Skeletal muscle cell (primary cell): ENCODE measurements around the gene NRXN3.

Experiments used
- DNase-seq: peaks from one replicate; pipeline ENCODE4 v3.0.0-alpha.2; 2010; ENCODE audit warnings: low read depth
- H3K4me3 ChIP-seq: 2 replicates; pipeline ENCODE4 v1.5.1; 2011; ENCODE audit warnings: low read depth, mild to moderate bottlenecking, control low read depth, low read length, moderate library complexity

The NRXN3 gene

DNA sequence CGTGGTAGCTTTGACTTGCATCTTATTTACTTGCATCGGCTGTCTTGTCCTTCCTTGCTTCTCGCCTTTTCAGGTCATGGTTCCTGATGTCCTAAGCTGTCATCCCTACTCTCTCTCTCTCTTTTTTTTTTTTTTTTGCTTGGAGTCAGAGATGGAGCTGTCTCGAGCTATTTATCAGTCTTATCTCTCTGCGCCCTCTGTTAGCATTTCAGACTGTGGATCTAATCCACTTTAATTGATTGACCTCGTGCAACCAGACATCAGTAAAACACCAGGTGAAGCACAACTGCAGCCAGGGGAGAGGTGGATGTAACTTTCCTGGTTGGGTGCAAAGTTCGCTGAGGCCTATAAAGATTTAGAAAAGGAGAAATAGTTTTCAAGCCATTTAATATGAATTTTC is 1486.3 kb downstream of the NRXN3 start:
- no peak for DNase-seq
- no peak overlapping the region for H3K4me3 ChIP-seq

DNA sequence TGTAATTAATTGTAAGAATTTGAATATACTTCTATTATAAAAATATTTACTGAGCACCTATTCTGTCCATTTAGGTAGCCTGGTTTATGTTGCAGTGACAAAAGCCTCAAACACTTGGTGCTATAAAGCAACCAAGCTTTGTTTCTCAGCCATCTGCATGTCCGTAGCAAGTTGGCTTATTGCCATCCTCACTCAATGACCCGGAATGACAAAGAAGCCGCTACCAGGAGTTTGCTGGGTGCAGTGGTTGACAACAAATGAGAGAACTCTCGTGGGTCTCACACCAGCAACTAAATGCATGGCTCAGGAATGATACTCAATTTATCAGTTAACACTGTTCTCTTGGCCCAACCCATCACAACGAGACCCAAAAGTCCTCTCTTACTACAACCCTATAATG is 1488.0 kb downstream of the NRXN3 start:
- no peak overlapping the region for H3K4me3 ChIP-seq
- DNase-seq: no peak

DNA sequence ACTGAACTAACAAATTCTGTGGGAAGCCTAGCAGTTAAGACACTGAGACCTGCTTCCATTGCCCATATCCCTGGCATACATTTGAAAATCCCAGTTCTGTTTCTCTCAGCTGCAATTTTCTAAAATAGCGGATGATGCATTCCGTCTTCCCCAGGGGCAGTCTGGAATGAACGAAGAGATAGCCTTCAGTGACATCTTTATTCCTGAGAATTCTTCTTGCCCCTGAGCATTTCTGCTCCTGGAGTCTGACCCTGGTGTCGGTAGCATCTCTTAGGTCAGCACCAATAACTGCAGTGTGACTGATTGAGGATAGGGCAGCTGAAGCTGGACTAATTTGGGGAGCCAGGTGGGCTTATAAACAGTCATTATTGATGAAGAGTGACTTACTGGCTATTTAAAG is 1488.6 kb downstream of the NRXN3 start:
- DNase-seq: no peak
- H3K4me3 ChIP-seq: no peak overlapping the region

DNA sequence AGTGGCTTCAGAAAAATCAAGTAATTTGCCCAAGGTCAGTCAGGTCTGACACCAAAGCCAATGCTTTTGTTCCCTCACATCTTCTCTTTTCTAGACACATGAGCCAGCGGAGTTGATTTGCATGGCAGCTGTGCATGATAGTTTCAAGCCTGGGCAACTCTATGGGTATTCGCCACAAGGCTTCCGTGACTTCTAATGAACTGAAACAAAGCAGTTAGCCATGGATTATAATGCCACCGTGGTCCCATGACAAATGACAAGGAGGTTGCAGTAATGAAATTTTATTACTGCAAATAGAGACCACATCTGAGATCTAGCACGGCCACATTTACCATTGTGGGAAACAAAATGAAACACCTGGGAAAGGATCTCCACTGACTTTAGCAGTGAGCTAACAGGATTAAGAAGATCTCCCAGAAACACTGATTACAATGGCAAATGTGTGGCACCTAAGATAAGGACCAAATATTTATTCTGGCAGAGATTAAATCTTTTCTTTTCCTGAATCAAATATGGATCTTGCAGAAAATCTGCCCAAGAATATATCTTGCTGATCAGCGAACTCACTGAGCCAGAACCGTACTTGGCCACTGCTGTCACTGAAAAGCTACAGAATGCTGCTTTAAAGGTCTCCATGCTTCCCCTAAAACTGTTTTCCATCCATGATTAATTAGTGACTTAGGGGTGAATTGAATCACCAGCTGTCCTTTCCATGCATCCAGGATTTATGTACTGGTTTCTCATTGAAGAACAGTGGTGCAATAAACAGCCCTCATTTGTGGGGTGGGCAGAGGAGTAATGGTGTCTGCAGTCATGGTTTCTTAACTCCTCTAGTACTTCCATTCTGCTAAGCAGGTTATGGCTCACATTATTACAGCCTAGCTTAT is 1490.1 kb downstream of the NRXN3 start:
- no peak for DNase-seq
- H3K4me3 ChIP-seq: no peak overlapping the region

DNA sequence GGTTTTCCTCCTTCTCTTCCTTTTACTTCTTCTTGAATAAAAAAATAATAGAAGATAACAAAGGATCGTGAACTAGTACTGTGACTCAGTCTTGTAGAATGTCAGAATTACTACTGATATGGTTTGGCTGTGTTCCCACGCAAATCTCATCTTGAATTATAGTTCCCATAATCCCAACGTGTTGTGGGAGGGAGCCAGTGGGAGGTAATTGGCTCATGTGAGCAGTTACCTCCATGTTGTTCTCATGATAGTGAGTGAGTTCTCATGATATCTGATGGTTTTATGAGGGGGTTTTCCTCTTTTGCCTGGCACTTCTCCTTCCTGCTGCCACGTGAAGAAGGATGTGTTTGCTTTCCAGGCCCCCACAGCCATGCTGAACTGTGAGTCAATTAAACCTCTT is 1491.6 kb downstream of the NRXN3 start:
- no peak overlapping the region for H3K4me3 ChIP-seq
- no peak for DNase-seq

DNA sequence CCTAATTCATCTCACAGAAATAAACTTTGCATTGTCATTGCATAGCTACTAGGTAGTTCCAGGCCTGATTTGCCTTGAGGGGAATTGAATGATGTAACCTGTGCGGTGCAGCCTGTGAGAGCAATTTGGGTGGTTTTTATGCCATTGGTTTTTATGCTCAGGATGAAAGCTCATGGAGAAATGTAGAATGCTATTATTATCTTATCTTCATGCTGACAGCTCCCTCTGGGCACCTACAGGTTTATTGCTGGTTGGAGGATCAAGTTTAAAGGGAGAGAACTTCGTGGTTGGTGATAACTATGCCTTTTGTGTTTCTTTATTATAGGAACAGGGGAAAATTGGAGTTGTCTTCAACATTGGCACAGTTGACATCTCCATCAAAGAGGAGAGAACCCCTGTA is 1493.3 kb downstream of the NRXN3 start:
- H3K4me3 ChIP-seq: no peak overlapping the region
- DNase-seq: no peak

DNA sequence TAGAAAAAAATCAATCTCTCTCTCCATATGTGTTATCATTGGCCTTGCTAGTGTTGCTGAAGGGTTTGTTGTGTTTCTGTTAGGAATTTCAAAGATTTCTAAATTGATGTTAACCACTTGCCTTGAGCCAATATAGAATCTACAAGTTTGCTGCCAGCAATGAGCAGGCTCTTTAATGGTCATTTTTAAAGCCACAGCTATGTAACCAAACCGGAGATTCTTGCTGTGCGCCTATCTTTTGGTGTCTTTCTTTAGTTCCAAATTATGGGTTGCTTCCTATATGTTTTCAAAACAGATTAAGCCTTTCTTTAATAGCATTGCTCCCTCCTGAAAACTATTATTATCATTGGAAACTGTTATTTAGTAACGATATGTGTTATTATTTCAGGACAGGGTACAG is 1495.4 kb downstream of the NRXN3 start:
- H3K4me3 ChIP-seq: no peak overlapping the region
- no peak for DNase-seq

DNA sequence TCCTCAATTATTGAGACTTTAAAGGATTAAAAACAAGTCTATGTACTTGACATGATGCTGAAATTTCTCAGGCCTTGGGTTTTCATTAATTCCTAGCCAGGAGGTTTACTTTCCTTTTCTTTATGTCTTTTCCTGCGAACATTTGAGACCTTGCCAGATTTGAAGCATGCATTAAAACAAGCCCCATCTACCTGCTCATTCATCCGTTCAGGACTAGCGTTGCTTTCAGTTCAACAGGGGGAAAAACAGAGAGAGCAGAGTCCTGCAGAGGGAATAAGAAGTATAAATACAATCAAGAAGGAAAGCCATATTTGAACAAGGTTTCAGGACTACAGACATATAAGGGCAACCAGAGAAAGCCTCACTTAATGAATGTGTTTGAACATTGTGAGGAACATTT is 1498.8 kb downstream of the NRXN3 start:
- DNase-seq: no peak

DNA sequence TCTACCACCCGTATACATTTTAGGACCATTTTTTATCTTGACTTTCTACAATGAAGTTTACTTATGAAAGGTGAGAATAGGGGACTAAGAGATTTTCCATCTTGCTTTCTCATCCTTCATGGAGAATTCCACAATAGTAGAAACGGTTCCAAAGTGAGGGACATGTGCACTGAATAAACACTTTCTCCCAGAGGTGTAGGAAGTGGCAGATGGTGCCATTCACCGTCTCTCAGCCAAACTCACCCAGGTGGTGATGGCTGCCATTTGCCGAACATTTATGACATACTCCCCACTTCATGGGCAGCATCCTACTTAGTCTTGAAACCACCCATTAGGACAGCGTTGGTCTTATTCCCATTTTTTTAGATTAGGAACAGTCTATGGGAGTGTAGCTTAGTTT is 1500.6 kb downstream of the NRXN3 start:
- no peak for DNase-seq
- no peak overlapping the region for H3K4me3 ChIP-seq

More for the DNA sequence above, 1498.8 kb downstream of the NRXN3 start:
- H3K4me3 ChIP-seq: no peak overlapping the region

DNA sequence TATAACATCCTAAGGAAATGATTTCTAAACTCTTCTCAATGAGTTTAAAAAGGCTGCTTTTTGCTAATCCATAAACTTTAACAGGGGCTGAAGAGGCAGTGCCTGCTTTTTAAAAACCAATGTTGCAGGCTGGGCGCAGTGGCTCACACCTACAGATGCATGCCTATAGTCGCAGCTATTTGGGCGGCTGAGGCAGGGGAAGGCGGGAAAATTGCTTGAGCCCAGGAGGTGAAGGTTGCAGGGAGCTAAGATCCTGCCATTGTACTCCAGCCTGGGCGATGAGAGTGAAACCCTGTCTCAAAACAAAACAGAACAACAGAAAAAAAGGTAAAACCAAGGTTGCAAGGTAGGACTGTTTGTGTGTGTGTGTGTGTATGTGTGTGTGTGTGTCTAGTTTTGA is 1509.9 kb downstream of the NRXN3 start:
- no peak overlapping the region for H3K4me3 ChIP-seq
- DNase-seq: no peak

DNA sequence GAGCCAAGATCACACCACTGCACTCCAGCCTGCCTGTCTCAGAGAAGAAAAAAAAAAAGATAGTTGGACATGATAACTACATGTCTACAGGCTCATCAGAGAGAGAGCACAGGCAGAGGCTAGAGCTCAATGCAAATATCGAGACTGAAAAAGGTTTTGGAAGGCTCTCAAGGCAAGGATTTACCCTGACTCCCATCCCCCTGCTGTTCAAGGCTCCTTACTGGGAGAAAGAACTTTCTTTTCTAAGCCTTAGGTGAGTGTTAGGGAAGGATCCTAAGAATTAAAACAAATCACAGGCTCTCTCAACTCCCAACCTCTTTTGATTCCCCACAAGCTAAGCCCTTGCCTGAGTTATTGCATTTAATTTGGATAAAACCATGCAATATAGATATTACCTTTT is 1516.0 kb downstream of the NRXN3 start:
- DNase-seq: no peak
- H3K4me3 ChIP-seq: no peak overlapping the region

DNA sequence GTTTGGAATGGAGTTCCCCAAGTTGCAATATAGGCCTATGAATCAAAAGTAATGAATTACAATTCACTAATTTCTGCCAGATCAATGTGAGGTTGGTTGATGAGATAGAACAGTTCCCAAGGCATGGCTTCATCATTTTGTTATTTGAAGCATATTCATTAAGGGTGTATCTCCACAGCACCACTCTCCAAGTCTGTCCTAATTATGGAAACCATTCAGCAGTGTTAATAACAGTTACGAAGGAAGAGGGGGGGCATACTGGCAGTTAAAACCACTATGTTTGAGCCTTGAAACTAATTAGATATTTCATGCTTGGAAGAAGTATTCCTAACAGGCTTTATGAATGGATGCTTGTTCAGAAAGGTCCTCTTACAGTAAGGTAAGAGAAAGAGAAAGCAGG is 1520.8 kb downstream of the NRXN3 start:
- no peak overlapping the region for H3K4me3 ChIP-seq
- no peak for DNase-seq

DNA sequence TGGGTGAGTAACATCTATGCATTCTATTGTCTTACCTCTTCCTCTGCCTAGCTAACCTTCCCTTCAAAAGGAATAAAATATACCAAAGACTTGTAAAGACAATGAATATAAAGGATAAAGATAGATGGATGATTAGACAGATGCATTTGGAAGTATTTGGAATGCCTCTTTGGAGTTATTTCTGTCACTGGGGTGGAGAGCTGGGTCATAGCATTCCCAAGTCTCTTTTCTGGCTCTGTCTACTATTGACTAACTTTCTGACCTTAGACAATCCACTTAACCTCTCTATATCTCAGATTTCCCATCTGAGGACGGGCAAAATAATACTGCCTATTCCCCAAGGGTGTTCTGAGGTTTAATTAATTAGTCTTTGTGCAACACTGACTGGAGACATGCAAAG is 1523.8 kb downstream of the NRXN3 start:
- no peak for DNase-seq
- no peak overlapping the region for H3K4me3 ChIP-seq

DNA sequence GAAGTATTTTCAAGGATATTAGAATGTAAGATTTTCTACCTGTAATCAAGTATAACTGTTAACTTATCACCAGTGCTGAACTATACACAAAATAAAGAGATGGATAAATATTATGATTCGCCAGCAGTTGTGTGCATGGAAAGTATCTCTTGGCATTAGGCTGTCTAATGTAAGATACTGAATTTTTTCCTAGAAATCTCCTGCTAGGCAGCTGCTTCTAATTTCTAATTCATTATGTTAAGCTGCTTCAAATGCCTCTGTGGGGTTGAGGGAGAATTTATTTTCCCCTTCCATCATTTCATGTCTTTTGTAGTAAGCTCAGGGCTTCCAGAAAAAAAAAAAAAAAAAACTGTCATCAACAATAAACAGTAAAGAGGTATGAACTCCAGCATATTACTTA is 1525.1 kb downstream of the NRXN3 start:
- no peak overlapping the region for H3K4me3 ChIP-seq
- no peak for DNase-seq

DNA sequence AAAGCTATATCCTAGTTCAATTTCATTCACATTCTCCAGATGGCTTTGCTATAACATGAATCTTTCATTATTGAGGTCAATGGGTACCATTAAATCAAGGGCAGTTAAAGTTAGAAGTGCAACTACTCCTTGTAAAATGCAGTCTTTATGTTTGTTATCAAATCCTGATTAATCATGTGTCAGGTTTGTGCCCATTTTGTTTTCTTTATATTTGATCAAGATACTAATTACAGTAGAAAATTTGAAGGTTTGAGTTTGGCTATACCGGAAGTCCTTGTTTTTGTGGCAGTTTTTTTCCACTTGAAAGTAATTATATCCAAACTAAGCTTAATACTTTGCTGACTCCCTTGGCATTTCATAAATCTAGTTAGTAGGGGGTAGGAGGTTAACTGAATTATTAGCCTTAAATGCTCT is 1528.1 kb downstream of the NRXN3 start:
- DNase-seq: no peak
- H3K4me3 ChIP-seq: no peak overlapping the region

DNA sequence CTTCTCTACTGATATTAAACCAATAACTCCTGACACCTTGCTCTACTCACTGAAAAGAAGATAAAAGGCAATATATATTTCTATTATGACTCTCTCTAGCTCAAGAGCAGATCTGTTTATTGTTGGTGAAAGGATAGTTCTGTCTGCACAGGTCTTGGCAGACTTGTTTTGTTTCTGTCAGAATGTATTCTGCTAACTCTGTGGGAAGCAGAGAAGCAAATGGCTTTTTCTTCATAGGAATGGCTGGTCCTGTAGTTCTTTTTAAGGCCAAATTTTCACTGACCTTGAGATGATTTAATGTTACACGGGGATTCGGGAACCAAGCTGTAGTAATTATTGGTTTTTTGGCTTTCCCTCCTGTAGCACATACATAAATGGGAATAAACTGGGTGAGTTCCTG is 1529.0 kb downstream of the NRXN3 start:
- DNase-seq: no peak
- H3K4me3 ChIP-seq: no peak overlapping the region

DNA sequence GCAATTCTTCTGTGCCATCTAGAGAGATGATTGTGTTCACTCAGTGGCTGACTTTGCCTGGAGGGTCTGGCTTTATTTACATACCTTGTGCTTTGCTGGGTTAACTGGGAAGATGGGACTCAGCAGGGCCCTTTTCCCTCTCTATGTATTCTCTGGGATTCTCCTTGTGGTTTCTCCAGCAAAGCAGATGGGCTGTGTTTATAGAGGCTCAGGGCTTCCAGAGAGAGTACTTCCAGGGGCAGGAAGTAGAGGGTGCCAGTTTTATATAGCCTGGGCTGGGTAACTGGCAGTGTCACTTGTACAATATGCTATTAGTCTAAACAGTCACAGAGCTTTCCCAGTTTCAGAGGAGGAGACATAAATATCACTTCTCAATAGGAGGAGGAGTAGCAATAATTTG is 1531.2 kb downstream of the NRXN3 start:
- H3K4me3 ChIP-seq: no peak overlapping the region
- DNase-seq: no peak

DNA sequence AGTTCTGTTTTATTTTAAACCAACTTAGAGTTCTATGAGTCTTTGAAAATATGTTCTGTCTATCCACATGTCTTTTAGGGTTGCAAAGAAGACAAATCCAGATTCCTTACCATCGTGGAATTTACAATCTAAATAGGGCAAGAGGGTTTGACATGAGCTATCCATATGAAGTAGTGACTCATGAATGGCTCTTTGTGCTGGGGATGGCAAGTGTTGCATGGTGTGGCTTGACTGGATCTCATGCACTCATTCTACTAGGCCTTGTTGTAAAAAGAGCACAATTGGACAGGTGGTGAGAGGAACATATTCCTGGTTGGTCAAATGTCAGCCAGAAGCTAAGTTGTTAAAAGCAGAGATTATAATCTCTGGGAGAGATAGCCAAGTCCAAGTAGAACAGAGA is 1532.0 kb downstream of the NRXN3 start:
- no peak overlapping the region for H3K4me3 ChIP-seq
- no peak for DNase-seq

DNA sequence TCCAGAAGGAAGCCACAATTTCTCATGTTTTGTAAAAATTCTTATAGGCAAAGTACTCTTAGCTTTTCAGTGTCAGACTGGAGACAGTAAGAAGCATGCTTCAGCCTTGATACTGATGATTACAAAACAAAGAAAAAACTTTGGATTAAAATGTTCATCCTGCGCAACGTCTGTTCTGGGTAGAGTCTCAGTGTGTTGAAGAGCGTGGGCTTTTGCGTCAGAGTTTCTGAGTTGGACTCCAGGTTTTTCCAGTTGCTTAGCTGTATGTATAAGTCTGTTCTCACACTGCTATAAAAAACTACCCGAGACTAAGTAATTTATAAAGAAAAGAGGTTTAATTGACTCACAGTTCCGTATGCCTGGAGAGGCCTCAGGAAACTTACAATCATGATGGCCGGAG is 1533.0 kb downstream of the NRXN3 start:
- no peak overlapping the region for H3K4me3 ChIP-seq
- no peak for DNase-seq

DNA sequence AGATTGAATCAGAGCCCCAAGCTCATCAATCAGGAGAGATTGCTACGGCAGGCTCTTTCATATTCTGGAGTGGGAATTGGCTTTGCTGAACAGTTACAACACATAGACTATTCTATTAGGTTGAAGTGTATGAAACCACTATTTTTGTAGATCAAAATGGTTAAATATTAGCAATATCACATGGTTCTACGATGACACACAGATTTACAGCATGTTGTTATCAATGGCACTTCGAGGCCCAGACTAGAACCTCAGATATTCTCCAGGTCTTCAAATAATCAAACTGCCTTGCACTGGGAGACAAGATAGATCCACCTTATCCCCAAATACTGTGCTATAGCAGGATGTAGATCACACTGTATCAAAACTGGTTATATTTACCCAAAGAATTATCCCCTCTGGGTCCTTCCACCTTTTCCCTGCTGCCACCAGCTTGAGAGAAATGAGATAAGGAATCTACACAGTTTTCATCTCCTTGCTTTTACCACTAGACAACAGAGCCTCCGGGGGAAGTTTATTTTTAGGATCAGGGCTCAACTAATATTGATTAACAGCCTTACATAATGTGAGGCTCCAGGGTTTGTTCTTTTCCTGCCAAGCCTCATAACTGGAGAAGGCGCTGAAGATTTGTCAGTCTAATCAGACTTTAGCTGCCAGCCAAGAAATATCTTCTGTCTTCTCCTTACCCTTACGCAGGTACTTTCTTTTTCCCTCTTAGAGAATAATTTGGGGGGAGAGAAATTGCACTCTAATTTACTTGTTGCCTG is 1534.1 kb downstream of the NRXN3 start:
- H3K4me3 ChIP-seq: no peak overlapping the region
- no peak for DNase-seq
